Prostate gland (tissue), 2 donors: Measurements from ENCODE around the gene S100A12. TPM values are rescaled to one million over a fixed set of nuclear protein-coding genes. Genes with fewer than 3 reads are reported as not detected.

Source experiments
- DNase-seq: peaks from one replicate; pipeline ENCODE4 v3.0.0-alpha.2; 2019; ENCODE audit warnings: low spot score
- H3K27ac ChIP-seq, 2 donors: fragments of 200-600 bp; sonication (generic); 2 replicates each; pipeline ENCODE4 v1.5.1; 2017 to 2019
- H3K27me3 ChIP-seq: fragments of 200-600 bp; sonication (generic); replicated peaks from 2 replicates; pipeline ENCODE4 v1.5.1; 2019; ENCODE audit not compliant: insufficient read depth
- H3K36me3 ChIP-seq, 2 donors: fragments of 200-600 bp; sonication (generic); 1 replicate in 1 of 2; 2 replicates in 1 of 2; pipeline versions ENCODE4 v1.5.1 to v1.8.1; 2017 to 2019
- H3K4me1 ChIP-seq: fragments of 200-600 bp; sonication (generic); replicated peaks from 2 replicates; pipeline ENCODE4 v1.5.1; 2019
- H3K4me3 ChIP-seq, 2 donors: fragments of 200-600 bp; sonication (generic); 2 replicates each; pipeline ENCODE4 v1.5.1; 2017 to 2019
- H3K9me3 ChIP-seq: fragments of 200-600 bp; sonication (generic); 2 replicates; pipeline ENCODE4 v1.5.1; 2017
- POLR2A ChIP-seq: fragments of 450-650 bp; IDR thresholded peaks from one replicate; pipeline ENCODE4 v1.6.1; 2016; ENCODE audit warnings: antibody characterized with exemption, mild to moderate bottlenecking
- POLR2AphosphoS5 ChIP-seq: sonication (generic); formaldehyde crosslinking; IDR thresholded peaks from one replicate; pipeline ENCODE4 v1.6.1; 2017; ENCODE audit warnings: antibody characterized with exemption
- WGBS: methylation state at CpG from one replicate; pipeline ENCODE4 v1.1.5; 2018; 5-methylcytosine and 5-hydroxymethylcytosine counted together
- intact Hi-C: fragments of 100-400 bp; cut with DNase I; formaldehyde crosslinking; loops from one replicate; pipeline ENCODE4 v1.14.2; 2022
- total RNA-seq, 2 donors: library from RNA; depleted of rRNA; stranded (reverse); fragments of >200 nt; gene quantifications; one replicate each; pipeline ENCODE4 v1.1.0, GENCODE V29; 2016
- TF ChIP-seq, protein P1 (sequence below), 4 experiments: fragments of 200-600 bp in 2 of 4; fragments of 450-650 bp in 2 of 4; sonication (generic) in 2 of 4; IDR thresholded peaks; 1 replicate in 3 of 4; 2 replicates in 1 of 4; pipeline ENCODE4 v1.5.1; 2016 to 2019; ENCODE audit warnings: antibody characterized with exemption in 4 of 4, mild to moderate bottlenecking in 2 of 4, moderate library complexity in 2 of 4

The S100A12 gene
- total RNA-seq, 2 donors from 2014 or later = not detected

DNA sequence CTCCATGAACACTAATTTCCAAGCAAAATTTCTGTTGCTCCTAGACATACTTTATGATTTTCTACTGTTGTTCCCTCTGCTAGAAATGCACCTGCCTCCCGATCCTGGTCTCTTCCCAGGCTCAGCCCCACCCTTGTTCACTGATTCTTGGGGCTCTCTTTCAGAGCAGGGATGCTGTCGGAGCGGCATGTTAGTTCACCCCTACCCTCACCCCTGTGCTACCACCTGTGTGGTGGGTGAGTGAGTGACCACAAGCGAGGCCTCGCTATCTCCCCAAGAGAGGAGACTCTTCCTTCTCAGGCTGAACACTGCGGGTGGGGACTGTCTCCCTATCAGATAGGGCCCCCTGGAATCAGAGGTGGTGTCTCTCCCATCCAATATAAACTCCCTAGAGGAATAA lies 20.4 kb upstream of the S100A12 start:
- 81% methylated on average over 6 of the region's 6 CpGs for WGBS
- Histone ChIP-seq H3K4me3 (no peak overlapping the region), H3K9me3 (no peaks in the 10 kb centered on the region), H3K4me1 (no peaks in the 10 kb centered on the region), H3K27ac (no peak overlapping the region), H3K27me3 (no peaks in the 10 kb centered on the region), H3K36me3 (no peaks in the 10 kb centered on the region)
- no peak for DNase-seq
- TF ChIP-seq POLR2A = no peak
- TF ChIP-seq POLR2AphosphoS5 = no peak
- TF ChIP-seq, protein P1, sequence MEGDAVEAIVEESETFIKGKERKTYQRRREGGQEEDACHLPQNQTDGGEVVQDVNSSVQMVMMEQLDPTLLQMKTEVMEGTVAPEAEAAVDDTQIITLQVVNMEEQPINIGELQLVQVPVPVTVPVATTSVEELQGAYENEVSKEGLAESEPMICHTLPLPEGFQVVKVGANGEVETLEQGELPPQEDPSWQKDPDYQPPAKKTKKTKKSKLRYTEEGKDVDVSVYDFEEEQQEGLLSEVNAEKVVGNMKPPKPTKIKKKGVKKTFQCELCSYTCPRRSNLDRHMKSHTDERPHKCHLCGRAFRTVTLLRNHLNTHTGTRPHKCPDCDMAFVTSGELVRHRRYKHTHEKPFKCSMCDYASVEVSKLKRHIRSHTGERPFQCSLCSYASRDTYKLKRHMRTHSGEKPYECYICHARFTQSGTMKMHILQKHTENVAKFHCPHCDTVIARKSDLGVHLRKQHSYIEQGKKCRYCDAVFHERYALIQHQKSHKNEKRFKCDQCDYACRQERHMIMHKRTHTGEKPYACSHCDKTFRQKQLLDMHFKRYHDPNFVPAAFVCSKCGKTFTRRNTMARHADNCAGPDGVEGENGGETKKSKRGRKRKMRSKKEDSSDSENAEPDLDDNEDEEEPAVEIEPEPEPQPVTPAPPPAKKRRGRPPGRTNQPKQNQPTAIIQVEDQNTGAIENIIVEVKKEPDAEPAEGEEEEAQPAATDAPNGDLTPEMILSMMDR (IDR thresholded peaks at IDR 0.05) = no peak
- intact Hi-C loops = no loop called here

DNA sequence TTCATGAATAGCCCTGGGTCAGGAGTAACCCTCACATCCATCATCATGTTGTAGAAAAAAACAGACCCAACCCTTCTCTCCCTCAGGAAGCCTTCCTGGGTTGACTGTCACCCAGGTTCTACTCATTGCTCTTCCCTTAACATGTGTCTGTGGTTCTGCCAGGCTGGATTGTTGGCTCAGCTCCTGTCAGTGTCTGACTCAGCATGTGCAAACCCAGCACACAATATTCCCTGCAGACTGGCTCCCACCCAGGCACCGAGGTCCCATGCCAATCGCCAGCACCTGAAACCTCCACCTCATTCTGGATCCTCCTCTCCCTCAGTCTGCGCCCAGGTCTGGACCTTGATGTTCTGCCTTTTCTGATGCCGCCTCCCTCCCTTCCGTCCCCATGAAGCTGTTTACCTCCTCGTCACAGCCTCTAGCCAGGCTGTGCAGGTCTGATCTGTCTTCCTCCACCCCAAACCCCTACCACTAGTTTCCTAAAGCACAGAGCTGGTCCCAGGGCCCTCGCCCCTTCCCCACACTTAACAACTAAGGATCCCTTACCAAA lies 19.8 kb upstream of the S100A12 start:
- DNase-seq = no peak
- no peak overlapping the region for H3K4me3 ChIP-seq
- H3K4me1 ChIP-seq = no peaks in the 10 kb centered on the region
- no peak overlapping the region for H3K27ac ChIP-seq
- TF ChIP-seq POLR2AphosphoS5 (no peak), POLR2A (no peak)
- TF ChIP-seq, protein P1 (IDR thresholded peaks at IDR 0.05) = no peak
- no peaks in the 10 kb centered on the region for H3K9me3 ChIP-seq
- WGBS = 57% methylated on average over 7 of the region's 7 CpGs
- H3K36me3 ChIP-seq = no peaks in the 10 kb centered on the region
- no peaks in the 10 kb centered on the region for H3K27me3 ChIP-seq
- intact Hi-C loops = no loop called here

DNA sequence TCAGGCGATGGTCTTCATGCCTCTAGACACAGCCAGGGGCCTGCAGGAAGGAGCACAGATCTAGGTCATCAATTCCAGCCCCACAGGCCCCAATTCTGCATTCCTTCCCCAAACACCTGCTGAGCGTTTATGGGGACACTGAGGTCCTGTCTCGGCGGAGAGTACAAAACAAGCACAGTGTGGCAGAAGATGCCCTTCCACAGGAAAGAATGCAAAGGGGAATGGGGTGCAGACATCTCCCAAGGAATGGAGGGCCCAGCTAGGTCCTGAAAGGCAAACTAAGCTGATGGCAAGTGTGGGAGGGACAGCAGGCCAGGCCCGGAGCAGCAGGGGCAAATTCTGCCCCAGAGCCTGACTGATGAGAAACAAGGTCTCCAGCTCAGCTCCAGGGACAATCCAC lies 19.0 kb upstream of the S100A12 start:
- H3K9me3 ChIP-seq = no peaks in the 10 kb centered on the region
- H3K4me3 ChIP-seq = no peak overlapping the region
- 75% methylated on average over 5 of the region's 5 CpGs for WGBS
- H3K4me1 ChIP-seq = no peaks in the 10 kb centered on the region
- TF ChIP-seq POLR2AphosphoS5 (no peak), POLR2A (no peak)
- no peak overlapping the region for H3K27ac ChIP-seq
- DNase-seq = no peak
- H3K27me3 ChIP-seq = no peaks in the 10 kb centered on the region
- no peaks in the 10 kb centered on the region for H3K36me3 ChIP-seq
- intact Hi-C loops = no loop called here

DNA sequence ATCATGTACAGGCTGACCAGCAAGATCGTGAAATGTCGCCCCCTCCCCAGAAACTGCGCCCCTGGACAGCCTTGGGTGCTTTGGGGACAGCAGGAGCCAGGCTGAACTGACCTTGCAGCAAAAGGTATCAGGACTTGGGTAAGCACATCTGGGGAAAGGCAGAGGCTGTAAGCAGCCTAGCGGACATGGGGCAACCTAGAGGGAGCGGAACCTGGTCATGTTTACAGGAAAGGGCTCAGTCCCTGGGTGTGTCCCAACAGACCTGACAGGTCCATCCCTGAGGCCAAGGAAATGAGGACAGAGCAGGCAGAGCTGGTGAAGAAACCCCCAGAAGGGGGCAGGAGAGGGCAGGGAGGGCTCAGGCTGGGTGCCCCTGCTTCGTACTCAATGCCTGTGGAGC lies 18.5 kb upstream of the S100A12 start:
- TF ChIP-seq POLR2A (no peak), POLR2AphosphoS5 (no peak)
- TF ChIP-seq, protein P1 (IDR thresholded peaks at IDR 0.05) = no peak
- DNase-seq = no peak

DNA sequence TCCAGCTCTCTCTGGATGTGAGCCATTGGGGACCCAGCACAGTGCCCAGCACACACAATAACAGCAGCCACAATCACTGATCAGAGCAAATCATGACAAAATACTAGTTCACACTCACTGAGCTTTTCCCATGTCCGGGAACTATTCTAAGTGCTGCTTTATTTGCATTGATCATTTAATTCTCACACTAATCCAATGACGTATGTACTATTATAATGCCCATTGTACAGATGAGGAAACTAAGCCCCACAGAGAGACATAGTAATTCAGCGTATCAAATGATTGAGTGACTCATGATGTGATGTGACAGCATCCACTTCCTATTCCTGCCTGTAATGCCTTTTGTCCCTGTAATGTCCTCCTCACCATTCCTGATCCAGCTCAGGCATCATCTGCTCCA lies 17.4 kb upstream of the S100A12 start:
- H3K9me3 ChIP-seq = no peaks in the 10 kb centered on the region
- no peak for TF ChIP-seq POLR2AphosphoS5
- no peak for TF ChIP-seq POLR2A
- TF ChIP-seq, protein P1 (IDR thresholded peaks at IDR 0.05) = no peak
- H3K27me3 ChIP-seq = no peaks in the 10 kb centered on the region
- no peak overlapping the region for H3K27ac ChIP-seq
- WGBS = 91% methylated on average over 3 of the region's 3 CpGs
- no peak overlapping the region for H3K4me3 ChIP-seq
- no peaks in the 10 kb centered on the region for H3K36me3 ChIP-seq
- intact Hi-C loops = no loop called here
- no peak for DNase-seq
- no peaks in the 10 kb centered on the region for H3K4me1 ChIP-seq

More for the DNA sequence above, 18.5 kb upstream of the S100A12 start:
- WGBS = 70% methylated on average over 6 of the region's 6 CpGs
- H3K27me3 ChIP-seq = no peaks in the 10 kb centered on the region
- H3K4me1 ChIP-seq = no peaks in the 10 kb centered on the region
- intact Hi-C loops = no loop called here
- no peak overlapping the region for H3K27ac ChIP-seq
- no peak overlapping the region for H3K4me3 ChIP-seq
- H3K9me3 ChIP-seq = no peaks in the 10 kb centered on the region
- H3K36me3 ChIP-seq = no peaks in the 10 kb centered on the region
